ENCODE results near the gene BTF3. TPM values are rescaled to one million over a fixed set of nuclear protein-coding genes. Genes with fewer than 3 reads are reported as not detected.

BTF3 gene
- total and polyA plus RNA-seq, 2 of the 13 experiments (the other 11 are each of a cell fraction or from before 2014, with no cell fraction given) = 557 to 698 TPM

- TF ChIP-seq AKAP8 (CRISPR knock-in tag; IDR thresholded peaks at IDR 0.05) = peak; percentile 59; the same call in 1 of the 2 replicates
- TF ChIP-seq MYPOP (CRISPR knock-in tag; IDR thresholded peaks at IDR 0.05) = peak; percentile 59; the same call in 1 of the 2 replicates
- TF ChIP-seq SMAD3 (CRISPR knock-in tag; IDR thresholded peaks at IDR 0.05) = no peak
- no peak for TF ChIP-seq DDIT3 (CRISPR knock-in tag; IDR thresholded peaks at IDR 0.05)
- no peak for TF ChIP-seq ZNF562 (CRISPR knock-in tag; IDR thresholded peaks at IDR 0.05; ENCODE audit: borderline replicate concordance)
- no peak for TF ChIP-seq CC2D1A (CRISPR knock-in tag; IDR thresholded peaks at IDR 0.05)
- TF ChIP-seq SP2 (CRISPR knock-in tag; IDR thresholded peaks at IDR 0.05) = no peak; the same call in 1 of the 2 replicates
- no peak for TF ChIP-seq ZNF576 (CRISPR knock-in tag; IDR thresholded peaks at IDR 0.05)
- TF ChIP-seq HBP1 (CRISPR knock-in tag; IDR thresholded peaks at IDR 0.05; ENCODE audit: low read depth) = no peak
- no peak; the same call in 1 of the 2 replicates for TF ChIP-seq NR0B2 (CRISPR knock-in tag; IDR thresholded peaks at IDR 0.05)
- TF ChIP-seq ZNF354B (CRISPR knock-in tag; IDR thresholded peaks at IDR 0.05) = no peak
- peak; percentile 48 for TF ChIP-seq ZNF263 (CRISPR knock-in tag; IDR thresholded peaks at IDR 0.05)
- TF ChIP-seq DBP (CRISPR knock-in tag; IDR thresholded peaks at IDR 0.05; ENCODE audit: not compliant biosample characterization) = no peak
- 0 out of 2 replicates have a peak, but pooled peaks have one; percentile 23 for TF ChIP-seq ZFP1 (CRISPR knock-in tag; IDR thresholded peaks at IDR 0.05)
- TF ChIP-seq U2AF1 (optimal IDR thresholded peaks at IDR 0.05; ENCODE audit: low read depth, low read length) = peak; percentile 21
- TF ChIP-seq JUNB (CRISPR knock-in tag; IDR thresholded peaks at IDR 0.05; ENCODE audit: borderline replicate concordance) = 0 out of 2 replicates have a peak, but pooled peaks have one; percentile 61
- TF ChIP-seq TOPORS (CRISPR knock-in tag; IDR thresholded peaks at IDR 0.05) = 0 out of 2 replicates have a peak, but pooled peaks have one; percentile 51
- TF ChIP-seq GTF2F1 (IDR thresholded peaks at IDR 0.05; ENCODE audit: low read length) = no peak
- TF ChIP-seq FOXJ3 (CRISPR knock-in tag; IDR thresholded peaks at IDR 0.05; ENCODE audit: borderline replicate concordance) = 0 out of 2 replicates have a peak, but pooled peaks have one; percentile 16
- peak; percentile 84 for TF ChIP-seq ELF1 (CRISPR knock-in tag; IDR thresholded peaks at IDR 0.05)
- TF ChIP-seq CBX1 (IDR thresholded peaks at IDR 0.05; ENCODE audit: low read depth) = peak; percentile 73
- TF ChIP-seq ZKSCAN5 (CRISPR knock-in tag; IDR thresholded peaks at IDR 0.05) = no peak; the same call in 1 of the 2 replicates
- no peak for TF ChIP-seq TEAD3 (CRISPR knock-in tag; optimal IDR thresholded peaks at IDR 0.05; ENCODE audit: borderline replicate concordance)
- TF ChIP-seq ZBTB26 (CRISPR knock-in tag; IDR thresholded peaks at IDR 0.05; ENCODE audit: borderline replicate concordance) = peak; percentile 14
- TF ChIP-seq ZNF772 (CRISPR knock-in tag; IDR thresholded peaks at IDR 0.05) = peak; percentile 94
Measured at GRCh38 chr5:73498057-73498992, at the start of gene BTF3 (continued).
